ENCODE measurements around the gene MS4A3. TPM values are rescaled to one million over a fixed set of nuclear protein-coding genes. Genes with fewer than 3 reads are reported as not detected.
A peak's percentile ranks its signal among the peaks of the same experiment; 100 is the strongest.
"Not testable (repeated sequence)": the region's sequence is repeated elsewhere in the genome, so short reads cannot be mapped to it uniquely, and the experiment has no call there.

Gene MS4A3
- total and polyA plus RNA-seq, 9 of the 15 experiments (the other 6 are each of a cell fraction or from before 2014, with no cell fraction given): 3.4 to 94.5 (median 58.8) TPM

DNA sequence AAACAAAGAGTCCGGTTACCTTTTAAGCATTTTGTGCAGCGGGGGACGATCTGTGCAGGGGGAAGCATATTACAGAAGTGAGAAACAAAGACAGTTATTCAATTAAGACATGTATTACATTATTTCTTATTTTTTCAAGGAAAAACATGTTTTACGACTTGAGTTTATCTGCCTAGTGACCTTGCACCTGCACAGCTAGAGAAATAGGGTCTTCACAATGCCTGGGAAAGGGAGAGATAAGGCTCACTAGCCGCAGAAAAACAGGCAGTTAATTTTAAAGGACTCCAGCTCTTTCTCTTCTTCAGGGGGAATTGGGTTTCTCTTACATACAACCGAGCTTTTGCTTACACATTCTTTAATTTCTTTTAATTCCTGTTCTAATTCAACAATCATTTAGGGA lies 15.2 kb downstream of the MS4A3 start:
- H3K9ac ChIP-seq (ENCODE audit: insufficient read depth in 1 of 2, low read depth in 2 of 2, low read length in 2 of 2); intact Hi-C loops (cut with micrococcal nuclease); H3K9me1 ChIP-seq (ENCODE audit: control insufficient read depth, insufficient read depth, low read length); H3K4me3 ChIP-seq; FAIRE-seq; H3K36me3 ChIP-seq (ENCODE audit: control insufficient read depth, insufficient read depth, low read length); H3K4me2 ChIP-seq (ENCODE audit: insufficient read depth, low read length); ATAC-seq; BruUV-seq (replicated peaks); in situ Hi-C loops (cut with MboI); H3K9me3 ChIP-seq (replicated peaks; ENCODE audit: control insufficient read depth, insufficient read depth, low read depth, low read length); H3K27me3 ChIP-seq (ENCODE audit: control insufficient read depth in 2 of 2, insufficient read depth in 2 of 2, low read length in 2 of 2); H4K20me1 ChIP-seq (replicated peaks; ENCODE audit: control insufficient read depth, insufficient read depth, low read length); CTCF ChIA-PET (ENCODE audit: low intra/inter-chr PET ratio); H3K79me2 ChIP-seq (ENCODE audit: control insufficient read depth, insufficient read depth, low read length); TF ChIP-seq TEAD4 (CRISPR knock-in tag; IDR thresholded peaks at IDR 0.05; ENCODE audit: borderline replicate concordance): not testable (repeated sequence)
- TF ChIP-seq CBFA2T2 (conservative IDR thresholded peaks at IDR 0.05) (0 out of 2 replicates have a peak, but pooled peaks have one; percentile 14), TAL1 (IDR thresholded peaks at IDR 0.05) (peak; percentile 46; the same call in 1 of the 2 replicates), CBFA2T3 (IDR thresholded peaks at IDR 0.05) (peak; percentile 42; the same call in 1 of the 2 replicates), TCF3 (CRISPR knock-in tag; IDR thresholded peaks at IDR 0.05) (peak; percentile 75), TEAD4 (IDR thresholded peaks at IDR 0.05; ENCODE audit: low read length) (peak; percentile 56; the same call in 1 of the 2 replicates), ARID1B (IDR thresholded peaks at IDR 0.05) (peak; percentile 44), EP300 (IDR thresholded peaks at IDR 0.05; ENCODE audit: low read length) (0 out of 2 replicates have a peak, but pooled peaks have one; percentile 32), ZBTB7A (IDR thresholded peaks at IDR 0.05; ENCODE audit: borderline replicate concordance, control insufficient read depth, low read depth, low read length) (0 out of 2 replicates have a peak, but pooled peaks have one; percentile 32)
- Histone ChIP-seq H3K4me1 (replicated peaks in 1 of 2; ENCODE audit: control insufficient read depth in 2 of 2, insufficient read depth in 2 of 2, low read length in 2 of 2) (peaks cover 0 to 21% of the 10 kb centered on the region in 2 experiments; a peak in 3 of 5 replicates), H2AFZ (ENCODE audit: low read depth, low read length) (peak overlapping the region; percentile 34), H3K27ac (ENCODE audit: extremely low read depth, low read depth, low read length) (peak overlapping the region; percentile 48; the same call in 2 of the 3 replicates)
- peak in 1 of 4 experiments; percentile 44 for DNase-seq (ENCODE audit: extremely low read depth in 1 of 4, low spot score in 3 of 4)
- POLR2A ChIA-PET: interaction anchor here (0.9 kb wide), 1 partner anchor 28 kb away, joined by 4 read pairs; no protein-coding TSS in a partner anchor
- WGBS (ENCODE audit: insufficient coverage, low coverage, missing lambda C conversion rate): 29% methylated on average over 6 of the region's 6 CpGs

Data from K562 (cell line).